Spleen (tissue), 11 donors: ENCODE measurements around the gene CHAF1B. TPM values are rescaled to one million over a fixed set of nuclear protein-coding genes. Genes with fewer than 3 reads are reported as not detected.

Experiments used
- DNase-seq: peaks from one replicate; pipeline ENCODE4 v3.0.0-alpha.2; 2020
- H3K27ac ChIP-seq, 8 donors: fragments of 200-600 bp; sonication (generic) in 7 of 8; 1 replicate in 4 of 8; 2 replicates in 4 of 8; pipeline versions ENCODE4 v1.5.0 to v1.8.0; 2016 to 2021; ENCODE audit warnings: inconsistent platforms in 4 of 8, mild to moderate bottlenecking in 4 of 8, moderate library complexity in 1 of 8
- H3K27me3 ChIP-seq, 7 donors: fragments of 200-600 bp; sonication (generic) in 6 of 7; replicated peaks in 1 of 7; 1 replicate in 4 of 7; 2 replicates in 3 of 7; pipeline versions ENCODE4 v1.5.0 to v1.8.0; 2016 to 2021; ENCODE audit warnings: inconsistent platforms in 3 of 7, mild to moderate bottlenecking in 1 of 7
- H3K36me3 ChIP-seq, 6 donors: fragments of 200-600 bp; sonication (generic) in 5 of 6; 1 replicate in 4 of 6; 2 replicates in 2 of 6; pipeline versions ENCODE4 v1.5.0 to v1.8.0; 2016 to 2021; ENCODE audit warnings: inconsistent platforms in 2 of 6
- H3K4me1 ChIP-seq, 6 donors: fragments of 200-600 bp; sonication (generic) in 5 of 6; 1 replicate in 3 of 6; 2 replicates in 3 of 6; pipeline versions ENCODE4 v1.5.0 to v1.8.0; 2016 to 2021; ENCODE audit warnings: inconsistent platforms in 3 of 6
- H3K4me3 ChIP-seq, 8 donors: fragments of 200-600 bp; sonication (generic) in 7 of 8; 1 replicate in 4 of 8; 2 replicates in 4 of 8; pipeline versions ENCODE4 v1.5.0 to v1.8.0; 2016 to 2021; ENCODE audit warnings: inconsistent platforms in 4 of 8, mild to moderate bottlenecking in 4 of 8, moderate library complexity in 2 of 8
- H3K9me3 ChIP-seq, 8 donors: fragments of 200-600 bp; sonication (generic) in 7 of 8; 1 replicate in 4 of 8; 2 replicates in 4 of 8; pipeline versions ENCODE4 v1.5.0 to v1.8.0; 2016 to 2021; ENCODE audit warnings: inconsistent platforms in 4 of 8
- CTCF ChIP-seq, 11 experiments: fragments of 200-600 bp in 7 of 11; fragments of 450-650 bp in 4 of 11; sonication (generic) in 4 of 11; IDR thresholded peaks in 8 of 11; conservative IDR thresholded peaks in 3 of 11; 1 replicate in 7 of 11; 2 replicates in 4 of 11; pipeline versions ENCODE4 v1.4.0 to v1.8.0; 2016 to 2021; ENCODE audit warnings: antibody characterized with exemption in 11 of 11, inconsistent platforms in 4 of 11, mild to moderate bottlenecking in 1 of 11
- POLR2A ChIP-seq, 3 donors: fragments of 450-650 bp; IDR thresholded peaks; one replicate each; pipeline ENCODE4 v1.5.1; 2017; ENCODE audit warnings: antibody characterized with exemption in 3 of 3, mild to moderate bottlenecking in 1 of 3
- POLR2AphosphoS5 ChIP-seq, 3 donors: sonication (generic); formaldehyde crosslinking; IDR thresholded peaks; one replicate each; pipeline ENCODE4 v1.5.1; 2017; ENCODE audit warnings: antibody characterized with exemption in 3 of 3
- WGBS, 5 donors: extraction: QIAGEN DNeasy Blood & Tissue Kit in 3 of 5; methylation state at CpG; one replicate each; pipeline versions ENCODE4 v1.1.5 to v1.1.7; 2013 to 2018; 5-methylcytosine and 5-hydroxymethylcytosine counted together
- intact Hi-C: fragments of 100-400 bp; cut with DNase I; formaldehyde crosslinking; loops from one replicate; pipeline ENCODE4 v1.15.0; 2023; ENCODE audit warnings: low total_unique reads
- polyA plus RNA-seq, 3 donors: library from polyadenylated mRNA; stranded (reverse); fragments of 200-250 nt; gene quantifications; one replicate each; pipeline ENCODE4 v1.2.1, GENCODE V29; 2013
- total RNA-seq, 7 donors: library from RNA; depleted of rRNA in 3 of 7; stranded (reverse); fragments of >200 nt in 3 of 7; fragmentation: NEBNext Ultra II Directional in 4 of 7; extraction: Animal tissue kit (Norgen Biotek cat#: 25700) in 4 of 7; gene quantifications; one replicate each; pipeline versions ENCODE4 v1.1.0 to v1.2.1, GENCODE V29; 2016 to 2021
- donor health status: healthy with polysubstance abuse.
- donor health status: DM: no; HTN: no; CAD: no; lungs with moderate emphysema.
- donor health status: DM: no; HTN: no; CAD: no.
- donor health status: Bipolar disorder and iron deficiency.
- donor health status: healthy.
- donor health status: DM: no; HTN: no; CAD: no.
- donor health status: DM: yes; HTN: yes; CAD: no.

Gene CHAF1B
- total and polyA plus RNA-seq, 10 donors: 0.51 to 3.7 (median 1.4) TPM

DNA sequence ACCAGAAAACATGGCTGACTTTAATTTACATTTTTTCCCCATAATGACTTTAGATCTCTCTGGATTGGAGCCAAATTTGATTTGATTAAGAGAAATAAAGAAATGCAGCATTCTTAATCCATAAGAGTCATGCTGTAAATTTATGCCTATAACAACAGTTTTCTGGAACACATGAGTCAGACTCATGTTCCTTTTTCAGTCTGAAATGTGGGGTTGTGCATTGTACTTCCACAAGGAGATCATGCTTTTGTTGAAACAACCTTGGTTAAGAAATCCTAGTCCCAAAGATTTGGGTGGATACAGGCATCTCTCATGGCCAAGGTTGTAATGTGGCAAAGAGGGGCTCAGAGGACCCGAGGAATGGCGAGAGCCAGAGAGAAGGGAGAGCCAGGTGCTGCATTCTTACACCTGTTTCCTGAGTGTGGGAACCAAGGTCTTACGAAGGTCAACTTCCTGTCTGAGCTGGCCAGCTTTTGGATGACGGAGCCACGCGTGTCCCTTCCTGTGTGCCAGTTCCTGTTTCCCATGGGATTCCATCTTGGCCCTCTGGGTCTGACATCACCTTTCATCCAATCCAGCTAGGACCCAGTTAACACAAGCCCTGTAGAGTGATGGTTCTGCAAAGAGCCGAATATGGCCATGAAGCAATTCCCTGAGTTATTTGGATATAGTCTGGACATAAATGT is 71.7 kb downstream of the CHAF1B start:
- TF ChIP-seq POLR2A (IDR thresholded peaks at IDR 0.05) (no peak), POLR2AphosphoS5 (IDR thresholded peaks at IDR 0.05) (peak in 1 of 3 donors; percentile 68), CTCF (IDR thresholded peaks at IDR 0.05 in 8 of 11, conservative IDR thresholded peaks at IDR 0.05 in 3 of 11) (no peak)
- no peak overlapping the region for H3K4me3 ChIP-seq
- no peak overlapping the region for H3K27ac ChIP-seq
- intact Hi-C loops: no loop called here
- H3K36me3 ChIP-seq: no peaks in the 10 kb centered on the region
- no peak for DNase-seq
- H3K27me3 ChIP-seq: peaks cover 0 to 9% (median 0%) of the 10 kb centered on the region in 7 donors
- WGBS, 5 donors: 42 to 57% (median 46%) methylated on average over 7 of the region's 7 CpGs
- no peaks in the 10 kb centered on the region for H3K9me3 ChIP-seq
- peaks cover 0 to 4% (median 0%) of the 10 kb centered on the region in 6 donors for H3K4me1 ChIP-seq

GRCh38 chr21:36459098-36459497 is 73.9 kb downstream of the CHAF1B start:
- Histone ChIP-seq H3K36me3 (no peaks in the 10 kb centered on the region), H3K4me1 (peaks cover 0 to 4% (median 0%) of the 10 kb centered on the region in 6 donors), H3K27me3 (peaks cover 0 to 26% (median 0%) of the 10 kb centered on the region in 7 donors), H3K9me3 (no peaks in the 10 kb centered on the region), H3K27ac (no peak overlapping the region), H3K4me3 (no peak overlapping the region)
- no peak for DNase-seq
- TF ChIP-seq CTCF (IDR thresholded peaks at IDR 0.05 in 8 of 11, conservative IDR thresholded peaks at IDR 0.05 in 3 of 11) (no peak), POLR2A (IDR thresholded peaks at IDR 0.05) (no peak), POLR2AphosphoS5 (IDR thresholded peaks at IDR 0.05) (no peak)
- 84 to 93% (median 92%) methylated on average over 3 to 6 of the region's 6 CpGs for WGBS, 5 donors
- intact Hi-C loops: no loop called here

- Histone ChIP-seq H3K36me3 (no peaks in the 10 kb centered on the region), H3K4me3 (no peak overlapping the region), H3K9me3 (no peaks in the 10 kb centered on the region), H3K27ac (no peak overlapping the region), H3K27me3 (peaks cover 0 to 30% (median 0%) of the 10 kb centered on the region in 7 donors), H3K4me1 (peaks cover 0 to 4% (median 0%) of the 10 kb centered on the region in 6 donors)
- intact Hi-C loops: no loop called here
- no peak for DNase-seq
- TF ChIP-seq POLR2AphosphoS5 (IDR thresholded peaks at IDR 0.05) (no peak), POLR2A (IDR thresholded peaks at IDR 0.05) (no peak)
- 89 to 95% (median 91%) methylated on average over 16 of the region's 16 CpGs for WGBS, 5 donors
These were observed 75.7 kb downstream of the CHAF1B start for GRCh38 chr21:36460866-36461265.

DNA sequence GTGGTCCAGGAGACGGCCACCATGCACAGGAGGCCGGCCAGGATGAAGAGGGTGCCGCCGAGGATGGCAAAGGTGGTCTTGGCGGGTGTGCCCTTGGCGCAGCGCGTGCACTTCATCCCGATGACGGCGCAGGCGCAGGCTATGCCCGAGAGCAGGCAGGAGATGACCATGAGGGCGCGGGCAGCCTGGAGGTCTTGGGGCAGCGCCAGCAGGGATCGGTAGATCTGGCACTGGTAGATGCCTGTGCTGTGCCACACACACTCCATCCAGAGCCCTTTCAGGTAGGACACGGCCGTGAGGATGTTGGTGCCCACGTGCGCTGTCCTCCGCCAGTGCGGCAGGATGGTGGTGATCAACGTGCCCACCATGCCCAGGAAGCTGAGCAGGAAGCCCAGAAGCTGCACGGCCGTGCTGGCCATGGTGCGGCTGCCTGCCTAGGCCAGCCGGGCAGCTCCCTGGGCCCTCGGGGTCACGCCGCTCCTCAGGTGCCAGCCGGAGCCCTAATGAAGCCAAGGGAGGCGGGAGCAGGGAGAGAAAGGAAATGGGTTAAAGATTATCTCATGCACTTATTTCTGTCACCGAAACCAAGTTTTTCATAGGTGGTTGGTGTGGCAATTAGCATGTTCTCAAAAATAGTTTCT is 76.2 kb downstream of the CHAF1B start:
- DNase-seq: peak; percentile 40
- no peak overlapping the region for H3K4me3 ChIP-seq
- no peaks in the 10 kb centered on the region for H3K9me3 ChIP-seq
- no peak overlapping the region for H3K27ac ChIP-seq
- H3K27me3 ChIP-seq: peaks cover 0 to 30% (median 0%) of the 10 kb centered on the region in 7 donors
- TF ChIP-seq CTCF (IDR thresholded peaks at IDR 0.05 in 8 of 11, conservative IDR thresholded peaks at IDR 0.05 in 3 of 11): no peak
- TF ChIP-seq POLR2A (IDR thresholded peaks at IDR 0.05): no peak
- peak in 1 of 3 donors; percentile 46 for TF ChIP-seq POLR2AphosphoS5 (IDR thresholded peaks at IDR 0.05)
- peaks cover 0 to 4% (median 0%) of the 10 kb centered on the region in 6 donors for H3K4me1 ChIP-seq
- H3K36me3 ChIP-seq: no peaks in the 10 kb centered on the region
- intact Hi-C loops: no loop called here
- WGBS, 5 donors: 86 to 93% (median 89%) methylated on average over 17 to 34 of the region's 34 CpGs
